ENCODE results near the gene CRPPA.

DNA sequence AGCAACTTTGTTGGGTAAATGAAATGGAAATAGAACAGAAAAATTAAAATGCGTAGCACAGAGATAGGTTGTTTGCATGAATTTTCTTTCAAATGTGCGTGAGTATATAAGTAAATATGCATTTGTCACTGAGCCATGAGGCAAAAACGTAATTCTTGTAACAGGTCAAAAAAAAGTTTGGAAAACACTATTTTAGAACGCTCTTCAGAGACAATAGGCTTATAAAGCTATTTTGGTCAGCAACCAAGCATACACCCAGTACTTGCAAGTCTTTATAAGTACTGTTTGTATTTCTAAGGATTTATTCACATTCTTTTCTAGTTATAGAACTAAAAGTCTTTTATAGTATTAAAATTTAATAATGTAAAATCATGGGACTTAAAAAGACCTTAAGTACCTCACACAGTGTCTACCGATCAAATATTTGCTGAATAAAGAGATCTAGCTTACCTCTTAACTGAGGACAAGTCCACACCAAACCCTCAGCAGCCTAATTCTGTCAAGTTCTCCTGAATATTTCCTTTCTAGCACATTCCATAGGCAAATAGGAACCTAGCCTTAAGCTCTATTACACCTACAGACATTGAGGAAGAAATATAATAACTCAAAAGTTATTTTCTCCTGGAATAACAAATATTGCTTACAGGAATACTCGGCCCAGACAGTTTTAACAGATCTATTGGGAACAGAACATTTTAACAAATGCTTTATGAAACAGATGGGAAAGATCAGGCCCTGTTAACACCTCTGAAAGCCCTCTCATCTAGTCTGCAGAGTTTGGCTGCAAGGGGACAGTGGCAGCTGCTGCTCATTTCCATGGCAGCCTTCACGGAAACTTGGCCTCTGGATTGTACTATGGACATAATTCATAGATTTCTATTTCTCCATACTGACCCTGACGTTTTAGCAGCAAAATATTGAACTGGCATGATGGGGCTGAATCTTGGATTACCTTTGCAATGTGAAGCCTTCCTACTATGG lies 8.8 kb downstream of the CRPPA start:
- TF ChIP-seq CTCF (IDR thresholded peaks at IDR 0.05) = no peak
- TF ChIP-seq EZH2 (IDR thresholded peaks at IDR 0.05; ENCODE audit: borderline replicate concordance, insufficient read depth, low read depth, low read length, poor library complexity, severe bottlenecking) = no peak
